ENCODE data around the gene LMAN2.
"Not testable (repeated sequence)": the region's sequence is repeated elsewhere in the genome, so short reads cannot be mapped to it uniquely, and the experiment has no call there.

LMAN2 gene

DNA sequence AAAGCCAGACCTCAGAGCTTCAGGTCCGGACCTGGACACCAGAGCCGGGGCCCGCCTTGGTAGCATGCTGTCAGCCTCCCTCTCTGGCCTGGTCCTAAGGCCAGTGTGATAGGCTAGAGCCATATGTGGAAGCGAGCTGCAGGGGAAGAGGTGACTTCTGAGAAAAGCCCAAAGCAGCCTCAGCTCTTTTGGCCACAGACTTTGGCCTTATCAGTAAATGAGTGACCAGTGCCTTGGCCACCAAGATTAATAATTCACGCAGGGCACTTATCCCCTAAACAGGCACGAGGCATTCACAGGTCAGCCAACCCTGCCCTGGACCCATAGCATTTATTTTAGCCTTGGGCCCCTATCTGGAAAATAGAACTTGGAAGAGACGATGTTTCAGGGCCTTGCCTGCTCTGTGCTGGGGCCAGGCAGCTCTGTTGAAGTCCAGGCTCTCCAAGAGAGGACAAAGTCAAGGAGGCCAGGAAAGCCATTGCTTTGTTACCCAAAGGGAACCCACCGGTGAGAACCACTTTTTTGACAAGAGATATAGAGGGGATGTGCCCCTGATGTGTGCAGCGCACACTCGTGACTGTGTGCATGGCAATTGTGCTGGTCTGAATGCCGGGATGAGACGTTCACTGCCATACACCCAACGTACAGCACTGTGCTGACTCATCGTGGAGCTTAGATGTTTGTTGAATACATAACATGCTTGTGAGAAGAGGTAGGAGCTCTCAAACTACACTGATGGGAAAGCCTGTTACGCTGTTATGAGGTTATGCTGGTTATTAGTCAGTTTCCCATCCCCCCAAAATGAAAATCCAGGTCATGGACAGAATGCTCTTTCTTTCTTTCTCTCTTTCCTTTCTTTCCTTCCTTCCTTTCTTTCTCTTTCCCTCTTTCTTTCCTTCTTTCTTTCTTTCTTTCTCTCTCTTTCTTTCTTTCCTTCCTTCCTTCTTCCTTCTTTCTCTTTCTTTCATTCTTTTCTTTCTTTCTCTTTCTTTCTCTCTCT lies 27.7 kb upstream of the LMAN2 start:
- DNase-seq: no peak

DNA sequence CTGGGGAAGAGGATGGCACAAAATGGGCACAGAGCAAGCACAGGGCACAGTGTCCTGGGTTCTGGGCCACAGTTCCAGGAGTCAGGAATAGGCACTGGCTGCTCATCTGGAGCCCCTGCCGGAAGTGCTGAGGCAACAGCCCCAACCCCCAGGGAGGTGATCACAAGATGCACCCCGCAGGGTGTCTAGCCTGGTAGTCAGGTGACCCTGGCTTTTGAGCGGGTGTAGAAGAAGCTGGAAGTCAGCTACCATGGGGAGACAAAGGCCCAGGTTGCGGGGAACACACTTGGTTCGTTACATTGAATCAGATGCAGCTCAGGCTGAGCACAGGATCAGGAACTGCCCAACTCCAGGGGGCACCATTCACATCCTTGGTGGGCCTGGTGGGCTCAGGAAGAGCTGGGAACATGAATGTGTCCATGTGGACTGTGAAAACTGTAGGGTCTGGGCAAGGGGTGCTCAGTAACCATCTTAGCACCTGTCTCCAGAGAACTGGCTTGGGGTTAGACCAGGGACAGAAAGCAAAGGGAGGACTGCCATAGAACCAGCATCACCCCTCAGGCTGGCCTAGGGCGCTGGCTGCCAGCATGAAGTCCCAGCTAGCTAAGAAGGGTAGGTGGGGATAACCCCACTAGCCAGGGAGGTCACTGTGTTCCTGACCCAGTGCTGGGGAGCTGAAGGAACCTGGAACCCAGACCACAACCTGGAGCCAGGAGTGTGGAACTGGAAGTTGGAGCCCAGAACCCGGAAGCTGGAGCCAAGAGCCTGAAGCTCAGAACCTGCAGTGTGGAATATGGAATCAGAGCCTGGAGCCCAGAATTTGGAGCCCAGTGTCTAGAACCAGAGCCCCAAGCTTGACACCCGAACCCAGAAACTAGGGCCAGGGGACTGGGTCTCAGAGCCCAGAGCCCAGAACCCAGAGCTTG lies 26.6 kb upstream of the LMAN2 start:
- no peak for DNase-seq

- DNase-seq: no peak
Observed at GRCh38 chr5:177376107-177376506, 24.6 kb upstream of the LMAN2 start.

DNA sequence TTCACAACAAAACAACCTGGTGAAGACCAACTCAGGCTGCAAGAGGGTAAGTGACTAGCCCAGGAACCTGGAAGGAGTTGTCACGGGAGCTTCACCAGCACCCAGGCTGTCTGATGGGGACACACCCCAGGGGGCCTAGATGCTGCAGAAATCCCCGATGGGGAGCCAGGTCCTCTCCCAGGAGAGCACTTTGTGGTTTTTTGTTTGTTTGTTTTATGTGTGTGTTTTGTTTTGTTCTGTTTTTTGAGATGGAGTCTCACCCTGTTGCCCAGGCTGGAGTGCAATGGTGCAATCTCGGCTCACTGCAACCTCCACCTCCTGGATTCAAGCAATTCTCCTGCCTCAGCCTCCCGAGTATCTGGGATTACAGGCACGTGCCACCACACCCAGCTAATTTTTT lies 24.0 kb upstream of the LMAN2 start:
- not testable (repeated sequence) for DNase-seq

- no peak for DNase-seq
Observed at GRCh38 chr5:177374211-177374610, 22.7 kb upstream of the LMAN2 start.

GRCh38 chr5:177373806-177374205 lies 22.3 kb upstream of the LMAN2 start:
- no peak for DNase-seq

- DNase-seq: no peak
Observed at GRCh38 chr5:177372910-177373309, 21.4 kb upstream of the LMAN2 start.

- no peak for DNase-seq
Observed at GRCh38 chr5:177372034-177372896, 20.8 kb upstream of the LMAN2 start.

DNA sequence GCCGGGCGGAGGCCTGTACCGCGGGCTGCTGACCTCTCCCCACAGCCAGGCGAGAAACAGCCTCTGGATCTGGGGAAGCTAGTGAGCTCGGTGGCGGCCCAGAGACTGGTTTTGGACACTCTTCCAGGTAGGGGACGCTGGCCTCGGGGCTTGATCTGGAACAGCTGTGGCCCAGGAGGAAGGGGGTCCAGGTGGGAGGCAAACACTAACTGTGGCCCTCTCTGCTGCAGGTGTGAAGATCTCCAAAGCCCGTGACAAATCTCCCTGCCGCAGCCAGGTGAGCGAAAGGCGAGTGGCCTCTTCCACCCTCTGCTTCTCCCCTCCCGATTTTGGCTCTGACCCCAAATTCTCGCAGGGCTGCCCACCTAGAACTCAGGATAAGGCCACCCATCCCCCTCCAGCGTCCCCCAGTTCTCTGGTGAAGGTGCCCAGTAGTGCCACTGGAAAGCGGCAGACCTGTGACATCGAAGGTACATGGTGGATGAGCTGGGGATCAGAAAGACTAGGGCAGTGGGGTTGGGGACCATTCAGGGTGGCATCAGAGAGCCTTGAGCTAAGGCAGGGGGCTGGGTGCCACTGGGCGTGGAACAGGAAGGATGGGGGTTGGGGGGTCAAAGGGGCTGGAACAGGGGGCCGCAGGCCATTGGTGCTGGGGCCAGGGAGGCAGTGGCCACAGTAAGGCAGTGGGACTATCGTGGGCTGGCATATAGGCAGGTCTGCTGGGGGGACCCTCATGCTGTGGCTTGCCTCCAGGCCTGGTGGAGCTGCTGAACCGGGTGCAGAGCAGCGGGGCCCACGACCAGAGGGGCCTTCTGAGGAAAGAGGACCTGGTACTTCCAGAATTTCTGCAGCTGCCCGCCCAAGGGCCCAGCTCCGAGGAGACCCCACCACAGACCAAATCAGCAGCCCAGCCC lies 19.9 kb upstream of the LMAN2 start:
- DNase-seq: no peak

DNA sequence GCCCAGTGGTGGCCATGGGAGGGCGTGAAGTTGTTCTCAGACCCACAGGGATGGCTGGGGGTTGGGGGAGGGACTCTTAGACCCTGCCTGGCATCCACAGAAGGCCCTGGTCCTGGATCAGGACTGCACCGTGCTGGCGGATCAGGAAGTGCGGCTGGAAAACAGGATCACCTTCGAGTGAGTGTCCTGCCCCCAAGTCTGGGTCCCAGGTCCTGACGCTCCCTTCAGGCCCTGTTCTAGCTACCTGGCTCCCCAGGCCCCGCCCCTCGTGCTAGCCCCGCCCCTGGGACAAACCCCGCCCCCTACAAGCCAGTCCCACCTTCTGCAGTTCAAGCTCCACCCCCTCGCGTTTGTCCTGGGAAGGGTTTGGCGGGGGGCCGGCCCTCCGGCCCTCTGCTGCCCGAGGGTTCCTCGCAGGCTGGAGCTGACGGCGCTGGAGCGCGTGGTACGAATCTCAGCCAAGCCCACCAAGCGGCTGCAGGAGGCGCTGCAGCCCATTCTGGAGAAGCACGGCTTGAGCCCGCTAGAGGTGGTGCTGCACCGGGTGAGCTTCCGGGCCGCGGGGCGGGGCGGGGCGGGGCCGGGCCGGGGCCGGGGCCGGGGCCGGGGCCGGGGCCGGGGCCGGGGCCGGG lies 19.1 kb upstream of the LMAN2 start:
- DNase-seq: peak; percentile 80

- no peak for DNase-seq
Observed at GRCh38 chr5:177369645-177370440, 18.4 kb upstream of the LMAN2 start.

DNA sequence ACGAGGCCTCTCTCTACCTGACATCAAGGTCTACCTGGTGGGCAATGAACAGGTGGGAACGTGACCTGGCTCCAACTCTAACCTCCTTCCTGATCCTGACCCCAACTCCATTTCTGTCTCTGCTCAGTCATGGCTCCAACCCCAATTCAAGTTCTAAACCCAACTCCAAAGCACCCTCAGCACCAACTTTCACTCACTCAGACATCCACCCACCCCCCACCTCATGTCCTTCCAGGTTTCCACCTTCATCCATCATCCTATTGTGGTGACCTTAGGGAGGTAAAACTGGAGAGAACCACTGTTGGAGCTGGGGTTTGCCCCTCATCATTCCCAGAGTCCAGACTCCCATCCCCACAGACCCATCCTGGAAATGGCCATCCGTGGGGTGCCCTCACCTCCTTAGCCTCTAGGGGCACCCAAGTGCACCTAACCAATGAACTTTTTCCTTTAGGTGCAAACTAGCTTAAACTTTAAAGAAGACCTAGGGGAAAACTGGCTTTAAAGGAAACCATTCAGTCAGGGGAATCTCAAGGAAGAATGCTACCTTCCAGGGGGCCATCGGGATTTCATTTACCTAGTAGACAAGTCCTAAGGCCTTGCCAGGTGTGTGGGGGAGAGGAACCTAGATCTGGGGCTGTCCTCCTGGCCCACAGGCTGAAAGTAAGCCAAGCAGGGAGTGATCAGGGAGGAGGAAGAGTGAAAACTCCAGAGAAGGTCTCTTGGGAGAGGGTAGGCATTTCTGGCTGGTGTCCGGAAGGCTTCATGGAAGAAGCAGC lies 17.6 kb upstream of the LMAN2 start:
- DNase-seq: no peak

GRCh38 chr5:177367981-177368868 lies 16.8 kb upstream of the LMAN2 start:
- no peak for DNase-seq

- DNase-seq: no peak
Observed at GRCh38 chr5:177367323-177367848, 15.9 kb upstream of the LMAN2 start.

- DNase-seq: no peak
Observed at GRCh38 chr5:177366528-177367322, 15.3 kb upstream of the LMAN2 start.

- no peak for DNase-seq
Observed at GRCh38 chr5:177365845-177366527, 14.5 kb upstream of the LMAN2 start.
